Esophagus muscularis mucosa (tissue), 3 donors: Measurements from ENCODE around the gene SCGB1C1.
"Not testable (repeated sequence)": the region's sequence is repeated elsewhere in the genome, so short reads cannot be mapped to it uniquely, and the experiment has no call there.

ENCODE experiments used
- CTCF ChIP-seq, 3 experiments: fragments of 200-600 bp in 2 of 3; fragments of 450-650 bp in 1 of 3; sonication (generic) in 2 of 3; IDR thresholded peaks; one replicate each; pipeline ENCODE4 v1.5.1; 2017 to 2019; ENCODE audit warnings: antibody characterized with exemption in 3 of 3, mild to moderate bottlenecking in 2 of 3, moderate library complexity in 1 of 3
- POLR2AphosphoS5 ChIP-seq, 2 donors: sonication (generic); formaldehyde crosslinking; IDR thresholded peaks; one replicate each; pipeline ENCODE4 v1.6.1; 2017; ENCODE audit warnings: antibody characterized with exemption in 2 of 2

GRCh38 chr11:180242-180641, 12.6 kb upstream of the SCGB1C1 start:
- not testable (repeated sequence) for TF ChIP-seq POLR2AphosphoS5 (IDR thresholded peaks at IDR 0.05)
- TF ChIP-seq CTCF (IDR thresholded peaks at IDR 0.05), result peak in 1 of 3 experiments; percentile 13
